HG03064 (cell line): ENCODE data around the gene POLR2E.
"Not testable (repeated sequence)": the region's sequence is repeated elsewhere in the genome, so short reads cannot be mapped to it uniquely, and the experiment has no call there.

ENCODE experiments used
- ATAC-seq: cut with Tn5 transposase; IDR thresholded peaks from one replicate; pipeline ENCODE4 v1.9.1; 2021; ENCODE audit warnings: low read depth; ENCODE audit not compliant: unreplicated experiment

The POLR2E gene

DNA sequence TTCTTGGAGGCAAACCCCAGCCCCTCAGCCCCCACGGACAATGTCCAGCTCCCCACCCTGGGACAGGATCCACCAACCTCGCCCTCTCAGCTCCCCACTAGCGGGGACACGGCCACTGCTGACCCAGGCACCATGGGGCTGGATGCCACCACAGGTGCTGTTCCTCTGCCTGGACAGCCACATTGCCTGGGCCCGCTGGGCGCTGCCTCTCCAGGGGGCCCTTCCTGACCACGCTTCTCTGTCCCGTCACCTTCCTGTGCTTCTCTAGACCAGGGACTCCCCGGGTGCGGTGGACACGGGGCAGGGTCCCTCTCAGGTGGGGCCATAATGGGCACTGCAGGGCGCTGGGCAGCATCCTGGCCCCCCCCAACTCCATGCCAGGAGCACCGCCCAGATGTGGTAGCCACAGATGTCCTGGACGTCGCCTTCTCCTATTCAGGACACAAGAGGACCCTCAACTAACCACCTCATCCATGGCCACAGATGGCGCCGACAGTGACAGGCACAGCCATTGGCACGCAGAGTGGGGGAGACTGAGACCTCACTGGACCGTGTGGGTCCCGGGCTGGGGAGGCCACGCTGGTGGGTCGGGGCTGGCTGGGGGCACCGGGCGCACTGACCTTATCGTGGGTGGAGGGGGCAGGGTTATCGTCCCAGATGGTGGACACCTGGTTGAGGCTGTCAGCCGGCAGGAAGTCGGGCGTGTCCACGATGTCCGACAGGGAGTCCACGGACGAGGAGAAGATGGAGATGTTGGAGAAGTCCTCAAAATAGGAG lies 32.0 kb upstream of the POLR2E start:
- ATAC-seq: no peak

DNA sequence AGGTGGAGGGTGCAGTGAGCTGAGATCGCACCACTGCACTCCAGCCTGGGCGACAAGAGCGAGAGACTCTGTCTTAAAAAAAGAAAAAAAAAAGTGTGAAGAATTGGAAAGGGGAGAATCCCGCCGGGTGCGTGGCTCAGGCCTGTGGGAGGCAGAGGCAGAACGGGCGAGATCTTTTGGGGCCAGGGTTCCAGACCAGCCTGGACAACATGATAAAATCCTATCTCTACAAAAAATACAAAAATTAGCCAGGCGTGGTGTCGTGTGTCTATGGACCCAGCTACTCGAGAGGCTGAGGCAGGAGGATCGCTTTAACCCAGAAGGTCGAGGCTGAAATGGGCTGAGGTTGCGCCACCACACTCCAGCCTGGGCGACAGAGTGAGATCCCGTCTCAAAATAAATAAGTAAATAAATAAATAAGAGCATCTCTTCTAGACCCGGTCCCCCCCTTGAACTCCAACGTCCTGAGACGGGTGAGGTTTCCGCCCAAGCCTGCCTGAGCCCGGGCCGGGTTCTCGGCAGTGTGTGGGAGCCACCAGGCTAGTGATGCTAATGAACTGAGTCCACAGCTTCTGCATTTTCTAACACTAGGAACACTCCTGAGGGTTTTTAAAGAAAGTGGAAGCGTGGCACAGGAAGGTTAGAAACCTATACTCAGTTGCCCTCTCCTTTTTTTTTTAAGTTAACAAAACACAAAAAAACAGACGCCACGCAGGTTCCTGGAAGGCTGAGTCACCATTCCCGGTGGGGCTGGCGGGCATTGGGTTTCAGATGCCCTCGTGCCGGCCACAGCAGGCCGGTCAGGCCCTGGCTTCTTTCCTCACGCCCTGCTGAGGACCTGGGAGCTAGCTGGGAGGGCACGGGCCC lies 30.7 kb upstream of the POLR2E start:
- ATAC-seq: no peak

DNA sequence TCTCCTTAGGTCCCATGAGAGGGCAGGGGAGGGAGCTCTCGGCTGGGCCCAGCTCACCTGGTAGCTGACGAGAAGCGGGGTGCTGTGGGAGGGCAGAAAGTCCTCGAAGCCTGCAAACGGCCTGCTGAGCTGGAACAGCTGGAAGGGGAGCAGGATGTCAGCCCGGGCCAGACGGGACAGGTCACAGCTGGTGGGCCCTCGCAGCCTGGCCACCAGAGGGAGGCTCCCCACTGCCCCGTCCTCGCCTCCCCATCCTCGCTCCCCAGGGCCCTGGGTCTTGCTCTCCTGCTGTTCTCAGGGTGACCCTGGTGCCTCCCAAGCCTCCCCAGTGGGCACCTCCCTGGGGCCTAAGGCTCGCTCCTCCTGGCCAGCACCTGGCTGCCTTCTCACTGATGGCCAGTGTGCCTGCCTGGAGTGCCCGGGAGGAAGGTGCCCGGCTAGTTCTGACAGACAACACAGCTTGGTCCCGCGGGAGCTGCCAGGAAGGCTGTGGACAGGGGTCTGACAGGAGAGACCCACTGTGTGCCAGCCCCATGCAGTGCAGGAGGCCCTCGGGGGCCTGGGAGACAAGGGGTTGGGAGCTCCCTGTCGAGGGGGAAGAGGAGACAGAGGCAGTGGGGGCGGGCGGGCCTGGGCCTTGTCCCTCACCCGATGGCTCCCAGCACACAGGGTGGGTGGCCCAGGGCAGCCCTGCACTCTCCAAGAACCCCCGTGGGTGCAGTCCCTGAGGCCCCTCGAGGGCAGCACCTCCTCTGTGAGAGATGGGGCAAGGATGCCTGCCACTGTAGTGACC lies 28.9 kb upstream of the POLR2E start:
- ATAC-seq: no peak

DNA sequence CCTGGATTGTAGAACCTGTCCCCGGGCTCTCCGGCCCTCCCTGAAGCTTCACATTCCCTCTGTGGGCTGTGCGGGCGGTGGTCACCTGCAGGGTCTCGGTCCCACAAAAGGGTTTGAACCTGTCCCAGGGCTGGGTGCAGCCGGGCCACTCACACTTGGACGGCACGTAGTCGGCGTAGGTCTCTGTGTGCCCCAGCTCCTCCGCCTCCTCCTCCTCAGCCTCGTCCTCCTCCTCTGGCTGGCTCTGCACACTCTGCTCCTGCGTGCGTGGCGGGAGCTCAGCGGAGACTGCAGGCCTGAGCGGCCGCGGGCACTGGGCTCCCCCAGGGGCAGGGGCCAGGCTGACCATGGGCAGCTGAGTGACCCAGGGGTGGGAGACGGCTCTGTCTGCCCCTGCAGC lies 28.2 kb upstream of the POLR2E start:
- ATAC-seq: no peak

DNA sequence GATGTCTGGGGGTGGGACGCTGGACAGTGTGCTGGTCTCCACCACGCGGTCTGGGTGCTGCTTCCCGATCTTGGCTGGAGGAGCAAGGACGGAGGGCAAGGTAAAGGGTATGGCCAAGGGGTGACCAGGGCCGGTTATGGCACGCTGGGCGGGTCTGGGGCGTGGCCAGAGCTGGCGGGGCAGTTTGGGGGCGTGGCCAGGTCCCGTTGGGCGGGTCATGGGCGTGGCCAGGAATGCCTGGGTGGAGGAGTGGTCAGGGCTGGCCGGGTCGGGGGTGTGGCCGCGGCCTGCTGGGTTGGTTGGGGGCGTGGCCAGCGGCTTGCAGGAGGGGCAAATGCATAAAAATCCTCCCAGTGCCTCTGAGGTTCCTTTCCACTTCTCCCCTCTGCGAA lies 27.8 kb upstream of the POLR2E start:
- no peak for ATAC-seq

DNA sequence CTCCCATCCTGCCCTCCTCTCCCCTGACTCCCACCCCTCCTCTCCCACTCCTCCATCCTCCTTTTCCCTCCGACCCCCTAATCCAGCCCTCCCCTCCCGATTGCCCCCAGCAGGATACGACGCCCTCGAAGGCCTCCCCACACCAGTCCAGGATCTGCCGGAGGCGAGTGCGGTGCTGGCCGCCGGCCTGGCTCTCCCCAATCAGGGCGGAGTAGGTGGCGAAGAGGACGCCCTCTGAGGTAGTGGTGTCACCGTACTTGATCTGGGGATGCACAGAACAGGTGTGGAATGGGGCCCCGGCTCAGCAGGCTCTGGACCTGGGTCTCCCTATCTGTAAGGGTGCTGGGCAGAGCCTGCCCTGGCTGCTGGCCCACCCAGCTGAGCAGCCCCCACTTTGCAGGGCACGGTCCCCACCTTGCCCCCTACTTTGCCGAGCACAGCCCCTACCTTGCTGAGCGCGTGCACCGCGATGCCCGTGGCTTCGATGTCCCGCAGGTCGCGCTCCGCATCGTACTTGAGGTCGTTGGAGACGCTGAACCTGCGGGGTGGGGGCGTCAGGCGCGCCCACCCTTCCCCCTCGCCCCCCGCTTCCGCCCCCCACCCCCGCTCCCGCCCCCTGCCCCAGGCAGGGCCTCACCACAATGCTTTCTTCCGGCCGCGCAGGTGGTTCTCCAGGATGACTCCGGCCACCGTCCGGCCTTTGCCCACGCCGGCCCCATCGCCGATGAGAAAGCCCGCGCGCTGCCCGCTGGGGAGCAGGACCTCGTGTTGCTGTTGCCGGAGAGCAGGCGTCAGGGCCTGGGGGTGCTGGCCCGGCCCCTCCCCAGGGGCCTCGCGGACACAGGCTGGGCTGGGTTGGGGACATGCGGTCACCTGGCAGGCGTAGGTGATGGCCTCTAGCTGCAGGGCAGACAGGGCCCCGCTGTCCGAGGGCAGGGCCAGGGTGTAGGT lies 27.1 kb upstream of the POLR2E start:
- no peak for ATAC-seq

DNA sequence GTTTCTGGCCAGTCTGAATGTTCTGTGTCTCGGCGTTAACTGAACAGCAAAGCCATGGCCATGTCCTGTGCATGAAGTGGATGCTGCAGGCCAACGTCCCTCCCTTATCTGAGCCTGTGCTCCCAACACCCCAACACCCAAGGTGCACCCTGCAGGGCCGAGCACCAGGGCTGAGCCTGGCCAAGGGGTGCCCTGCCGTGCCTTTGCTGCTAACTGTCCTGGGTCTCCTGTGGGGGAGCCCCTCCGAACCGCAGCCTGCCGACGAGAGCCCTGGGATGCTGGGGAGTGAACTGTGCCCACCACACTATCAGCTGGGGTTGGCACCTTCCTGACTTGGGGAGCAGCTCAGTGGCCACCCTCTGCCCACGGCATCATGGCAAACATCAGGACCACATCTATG lies 26.2 kb upstream of the POLR2E start:
- no peak for ATAC-seq

DNA sequence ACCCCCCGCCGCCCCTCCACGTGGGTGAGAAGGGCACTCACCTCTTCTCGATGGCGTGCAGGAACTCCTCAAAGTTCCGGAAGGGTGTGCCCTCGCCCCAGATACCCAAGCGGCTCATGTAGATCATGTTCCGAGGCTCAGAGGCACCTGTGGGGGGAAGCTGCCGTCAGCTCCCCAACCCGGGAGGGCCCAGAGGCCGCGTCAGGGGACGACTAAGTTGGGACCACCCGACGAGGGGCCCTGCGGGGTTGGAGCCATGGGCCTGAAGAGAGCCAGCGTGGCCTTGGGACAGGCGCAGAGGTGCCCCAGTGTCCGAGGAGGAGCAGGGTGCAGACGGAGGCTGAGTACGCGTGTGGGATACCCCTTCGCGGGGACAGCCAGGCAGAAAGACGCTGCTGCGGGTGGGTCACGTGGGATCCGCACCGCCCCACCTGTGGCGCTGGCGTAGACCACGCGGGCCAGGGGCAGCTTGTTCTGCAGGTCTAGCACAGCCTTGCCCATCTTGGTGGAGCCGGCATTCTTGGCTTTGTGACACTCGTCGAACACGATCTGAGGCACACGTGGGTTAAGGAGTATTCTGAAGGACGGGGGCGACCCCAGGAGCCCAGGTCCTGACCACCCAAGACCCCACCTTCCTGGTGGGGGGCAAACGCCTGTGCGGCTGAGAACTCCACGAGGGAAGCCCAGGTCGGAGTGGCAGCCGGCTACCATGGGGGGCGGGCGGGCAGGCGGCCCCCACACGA lies 24.5 kb upstream of the POLR2E start:
- ATAC-seq: no peak

DNA sequence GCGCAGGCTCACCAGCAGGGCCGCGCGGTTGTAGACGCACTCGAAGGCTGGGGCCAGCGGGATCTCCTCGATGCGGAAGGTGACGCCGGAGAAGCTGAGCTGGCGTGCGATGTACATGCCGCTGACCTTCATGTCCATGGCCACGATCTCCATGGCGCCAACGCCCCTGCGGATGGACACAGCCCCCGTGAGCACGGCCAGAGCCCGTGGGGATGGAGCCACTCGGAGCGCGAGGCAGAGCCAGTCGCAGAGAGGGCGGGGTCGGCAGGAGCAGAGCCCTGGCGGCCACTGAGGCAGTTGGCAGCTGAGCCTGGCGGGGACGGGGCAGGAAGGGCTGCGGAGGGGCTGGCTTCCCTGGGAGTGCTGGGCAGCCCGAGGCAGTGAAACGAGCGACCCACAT lies 23.8 kb upstream of the POLR2E start:
- ATAC-seq: no peak

DNA sequence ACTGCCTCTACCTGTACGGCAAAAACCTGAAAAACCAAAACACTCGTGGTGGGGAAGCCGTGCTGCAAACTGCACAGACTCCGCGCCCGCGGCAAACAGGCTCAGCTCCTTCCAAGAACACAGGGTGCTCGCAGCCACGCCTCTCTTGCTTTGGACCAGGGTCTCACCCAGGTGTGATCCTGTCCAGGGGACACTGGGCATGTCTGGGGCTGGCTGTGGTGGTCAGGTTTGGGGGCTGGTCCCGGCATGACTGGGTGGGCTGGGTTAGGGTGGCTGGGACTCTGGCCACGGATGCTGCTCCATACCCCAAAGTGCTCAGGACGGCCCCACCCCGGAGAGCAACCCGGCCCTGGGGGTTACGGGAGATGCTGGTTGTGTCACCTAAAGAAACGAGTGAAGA lies 22.5 kb upstream of the POLR2E start:
- ATAC-seq: no peak

DNA sequence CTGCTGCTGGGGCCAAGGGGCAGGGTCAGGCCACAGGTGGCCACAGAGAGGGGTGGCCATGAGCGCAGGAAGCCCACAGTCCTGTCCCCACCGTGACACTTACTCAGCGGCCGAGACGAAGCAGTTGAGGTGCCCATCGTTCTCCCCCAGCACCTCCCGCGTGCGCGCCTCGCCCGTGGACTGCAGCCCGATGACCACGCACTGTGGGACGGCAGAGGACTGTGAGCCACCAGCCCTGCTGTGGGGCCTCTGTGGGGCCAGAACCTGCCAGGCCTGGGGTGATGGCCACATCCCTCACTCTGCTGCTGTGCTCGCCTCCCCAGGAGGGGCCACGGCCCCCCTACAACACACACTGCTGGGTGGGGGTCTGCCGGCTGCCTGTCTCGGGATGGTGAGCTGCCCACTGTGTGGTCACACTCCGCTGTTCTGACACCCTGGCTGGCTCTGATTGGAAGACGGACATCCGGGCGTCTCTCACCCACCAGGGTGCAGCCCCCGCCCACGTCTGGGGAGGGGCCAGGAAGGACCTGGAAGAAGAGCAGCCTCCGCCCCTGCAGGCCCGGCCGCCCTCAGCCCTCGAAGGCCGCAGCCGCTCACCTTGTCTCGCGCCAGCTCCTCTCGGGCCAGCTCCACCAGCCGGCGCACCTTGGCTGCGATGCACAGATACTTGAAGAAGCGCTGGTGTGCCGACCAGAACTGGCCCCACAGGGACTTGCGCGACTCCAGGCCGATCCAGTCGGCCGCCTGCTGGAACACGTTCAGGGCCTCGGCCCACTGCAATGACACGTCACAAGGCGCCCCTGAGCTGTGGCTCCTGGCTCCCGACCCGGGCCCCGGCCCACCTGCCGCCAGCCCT lies 21.8 kb upstream of the POLR2E start:
- ATAC-seq: no peak

DNA sequence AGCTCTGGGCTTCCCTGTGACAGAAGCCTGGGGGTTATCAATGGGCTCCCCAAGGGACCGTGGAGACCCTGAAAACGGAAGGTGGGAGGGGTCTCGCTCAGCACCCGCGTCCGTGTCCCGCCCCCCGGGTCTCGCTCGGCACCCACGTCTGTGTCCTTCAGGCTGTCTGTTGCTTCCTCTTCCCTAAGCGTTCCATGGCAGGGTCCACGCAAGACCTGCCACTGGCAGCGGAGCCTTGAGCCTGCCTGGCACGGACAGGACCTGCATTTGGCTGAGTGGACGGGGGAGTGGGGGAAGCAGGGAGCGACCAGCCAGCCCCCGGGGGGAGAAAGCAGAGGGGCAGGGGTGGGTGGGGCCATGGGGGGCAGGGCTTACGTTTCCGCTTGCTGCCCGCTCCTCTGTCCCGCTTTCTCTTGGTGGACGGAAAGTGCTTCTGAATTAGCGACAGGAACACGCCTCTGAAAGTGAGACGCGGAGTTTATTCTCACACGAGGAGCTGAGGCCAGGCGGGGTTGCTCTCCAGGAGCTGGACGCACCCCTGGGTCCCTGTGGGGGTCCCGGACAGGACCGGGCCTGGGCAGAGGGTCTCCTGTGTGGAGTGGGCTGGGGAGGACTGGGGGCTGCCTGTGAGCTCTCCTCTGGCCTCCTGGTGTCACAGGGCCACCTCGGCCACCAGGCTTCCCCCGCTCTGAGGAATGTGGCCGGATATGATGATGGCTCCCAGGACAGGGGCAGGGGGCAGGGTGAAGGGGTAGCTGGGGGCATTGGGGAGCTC lies 20.7 kb upstream of the POLR2E start:
- ATAC-seq: no peak

DNA sequence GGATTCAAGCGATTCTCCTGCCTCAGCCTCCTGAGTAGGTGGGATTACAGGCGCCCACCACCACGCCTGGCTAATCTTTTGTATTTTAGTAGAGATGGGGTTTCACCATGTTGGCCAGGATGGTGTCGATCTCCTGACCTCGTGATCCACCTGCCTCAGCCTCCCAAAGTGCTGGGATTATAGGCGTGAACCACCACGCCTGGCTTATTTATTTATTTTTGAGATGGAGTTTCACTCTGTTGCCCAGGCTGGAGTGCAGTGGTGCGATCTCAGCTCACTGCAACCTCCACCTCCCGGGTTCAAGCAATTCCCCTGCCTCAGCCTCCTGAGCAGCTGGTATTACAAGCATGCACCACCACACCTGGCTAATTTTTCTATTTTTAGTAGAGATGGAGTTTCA lies 19.6 kb upstream of the POLR2E start:
- not testable (repeated sequence) for ATAC-seq

DNA sequence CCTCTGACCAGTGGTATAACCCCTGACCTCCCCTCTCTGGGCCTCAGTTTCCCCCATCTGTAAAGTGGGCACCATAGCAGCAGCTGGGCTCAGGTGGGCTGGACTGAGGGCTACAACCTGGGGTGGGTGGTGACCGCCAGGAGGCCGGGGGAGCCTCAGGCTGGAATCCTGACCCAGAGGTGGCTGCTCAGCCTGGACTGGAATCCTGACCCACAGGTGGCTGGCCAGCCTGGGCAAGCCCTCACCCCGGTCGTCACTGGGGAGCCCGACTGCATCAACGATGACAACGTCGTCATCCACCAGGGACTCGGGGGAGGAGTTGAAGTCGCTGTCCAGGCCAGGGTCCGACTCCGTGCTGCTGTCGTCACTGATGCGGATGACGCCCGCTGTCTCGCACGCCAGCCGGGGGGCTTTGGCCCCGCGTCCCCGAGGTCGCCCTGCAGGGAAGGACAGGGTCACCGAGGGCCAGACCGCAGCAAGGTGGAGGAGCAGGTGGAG lies 18.9 kb upstream of the POLR2E start:
- ATAC-seq: no peak

DNA sequence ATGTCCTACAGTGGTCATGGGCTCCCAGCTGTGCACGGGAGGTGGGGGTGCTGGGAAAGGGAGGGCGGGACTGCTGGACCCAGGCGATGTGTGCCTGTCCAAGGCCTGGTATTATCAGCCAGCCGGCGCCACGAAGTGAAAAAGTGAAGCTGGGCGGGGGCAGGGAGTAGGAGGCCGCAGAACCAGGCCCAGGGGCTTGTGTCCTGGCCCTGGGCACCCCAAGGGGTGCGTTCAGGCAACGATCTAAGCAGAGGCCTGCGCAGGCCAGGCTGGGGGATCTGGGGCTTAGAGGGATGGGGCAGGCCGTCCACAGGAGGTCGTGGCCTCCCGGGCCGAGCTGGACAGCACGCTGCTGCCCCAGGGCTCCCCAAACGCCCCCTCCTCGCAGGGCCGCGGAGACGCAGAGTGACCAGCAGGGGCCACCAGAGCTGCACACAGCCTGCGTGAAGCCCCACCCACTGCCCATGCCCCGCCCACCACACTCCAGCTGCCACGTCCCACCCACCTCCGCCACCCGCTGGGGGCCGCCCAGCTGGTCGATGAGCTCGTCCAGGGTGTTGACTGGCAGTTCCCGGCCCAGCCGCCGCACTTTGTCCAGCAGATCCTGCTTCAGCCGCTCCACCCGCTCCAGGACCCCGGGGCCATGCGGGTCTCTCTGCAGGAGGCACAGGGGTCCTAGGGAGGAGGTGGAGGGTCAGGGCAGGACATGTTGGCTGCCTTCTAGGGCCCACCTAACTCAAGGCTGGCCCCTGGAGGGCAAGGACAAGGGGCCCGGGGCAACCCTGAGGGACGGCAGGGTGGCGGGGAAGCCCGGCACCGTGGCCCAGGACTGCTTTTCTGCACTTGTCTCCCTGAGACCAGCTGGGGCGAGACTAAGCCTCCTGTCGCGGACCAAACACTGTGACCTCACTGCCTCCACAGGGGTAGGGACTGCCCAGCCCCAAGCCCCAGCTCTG lies 18.1 kb upstream of the POLR2E start:
- no peak for ATAC-seq

DNA sequence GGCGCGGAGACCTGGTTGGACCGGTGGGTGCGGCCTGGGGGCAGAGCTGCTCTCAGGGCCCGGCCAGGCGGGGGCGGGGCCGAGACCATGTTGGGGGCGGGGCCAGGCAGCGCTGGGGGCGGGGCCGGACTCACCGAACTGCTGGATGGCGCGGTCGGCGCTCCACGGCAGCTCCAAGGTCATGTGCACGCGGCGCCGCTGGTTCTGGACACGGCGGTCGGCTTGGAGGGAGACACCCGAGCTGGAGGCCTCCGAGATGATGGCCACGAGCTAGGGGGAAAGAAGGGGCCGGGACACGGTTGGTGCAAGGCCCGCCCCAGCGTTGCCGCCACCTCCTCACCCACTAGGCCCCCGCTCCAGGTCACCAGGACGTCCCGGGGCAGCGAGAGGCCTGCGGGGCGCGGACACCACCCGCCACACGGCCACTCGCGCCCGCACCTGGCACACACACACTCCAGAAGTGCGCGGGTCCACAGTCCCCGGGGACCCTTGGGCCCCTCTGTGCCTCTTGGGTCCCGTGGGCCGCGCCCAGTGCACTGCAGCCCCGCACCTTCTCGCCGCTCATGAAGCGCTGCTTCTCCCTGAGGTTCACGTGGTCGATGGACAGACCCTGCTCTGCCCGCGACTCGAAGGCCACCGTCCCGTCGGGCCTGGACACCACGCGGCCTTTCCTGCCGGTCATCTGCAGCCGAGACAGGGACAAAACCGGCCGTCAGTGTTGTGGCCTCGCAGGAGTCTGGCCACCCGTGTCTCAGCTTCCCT lies 17.3 kb upstream of the POLR2E start:
- no peak for ATAC-seq
